Ovary (tissue), 3 donors: ENCODE results near the gene FGFR2.

ENCODE experiments used
- CTCF ChIP-seq, 3 donors: fragments of 450-650 bp in 2 of 3; fragments of 200-600 bp in 1 of 3; IDR thresholded peaks; one replicate each; pipeline versions ENCODE4 v1.5.1 to v1.8.0; 2016 to 2022; ENCODE audit warnings: antibody characterized with exemption in 3 of 3, mild to moderate bottlenecking in 1 of 3
- POLR2A ChIP-seq: fragments of 450-650 bp; IDR thresholded peaks from one replicate; pipeline ENCODE4 v1.6.1; 2017; ENCODE audit warnings: antibody characterized with exemption, mild to moderate bottlenecking, moderate library complexity
- donor health status: DM: no; HTN: no; CAD: no.

DNA sequence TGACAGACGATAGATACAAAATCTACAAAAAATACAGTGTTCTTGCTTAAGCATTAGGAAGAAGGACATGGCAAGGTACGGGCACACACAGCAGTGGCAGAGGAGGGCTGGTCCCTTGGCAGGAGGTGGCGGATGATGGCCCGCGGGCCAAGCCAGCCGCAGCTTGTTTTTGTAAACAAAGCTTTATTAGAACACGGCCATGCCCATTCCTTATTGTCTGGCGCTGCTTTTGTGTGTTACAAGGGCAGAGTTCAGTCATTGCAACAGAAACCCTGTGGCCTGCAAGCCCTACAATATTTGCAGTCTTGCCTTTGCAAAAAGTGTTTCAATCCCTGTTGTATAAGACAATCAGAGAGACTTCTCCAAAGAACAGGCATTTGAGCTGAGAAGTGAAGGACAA is 30.7 kb downstream of the FGFR2 start:
- TF ChIP-seq CTCF (IDR thresholded peaks at IDR 0.05): no peak
- TF ChIP-seq POLR2A: no peak
